H1 (cell line): ENCODE results near the gene ESRRB. TPM values are rescaled to one million over a fixed set of nuclear protein-coding genes. Genes with fewer than 3 reads are reported as not detected.

Experiments
- CEBPB ChIP-seq: IDR thresholded peaks from 2 replicates; pipeline ENCODE4 v1.6.1; 2012; ENCODE audit warnings: low read depth, low read length
- HDAC2 ChIP-seq, 2 experiments: fragments of 300-600 bp in 1 of 2; sonication (generic) in 1 of 2; IDR thresholded peaks; 2 replicates each; pipeline ENCODE4 v1.6.1; 2011 to 2012; ENCODE audit warnings: low read depth in 2 of 2, low read length in 2 of 2, mild to moderate bottlenecking in 2 of 2, moderate library complexity in 2 of 2, borderline replicate concordance in 1 of 2, inconsistent platforms in 1 of 2
- POU5F1 ChIP-seq: IDR thresholded peaks from 2 replicates; pipeline ENCODE4 v1.6.1; 2011; ENCODE audit warnings: low read depth, mild to moderate bottlenecking, low read length, moderate library complexity
- SAP30 ChIP-seq: fragments of 300-600 bp; sonication (generic); IDR thresholded peaks from 2 replicates; pipeline ENCODE4 v1.7.1; 2012; ENCODE audit warnings: low read length, moderate library complexity, mild to moderate bottlenecking, inconsistent platforms; ENCODE audit not compliant: insufficient read depth, insufficient replicate concordance
- SIN3A ChIP-seq, 2 experiments: IDR thresholded peaks in 1 of 2; conservative IDR thresholded peaks in 1 of 2; 2 replicates each; pipeline ENCODE4 v1.6.1; 2011 to 2012; ENCODE audit warnings: low read length in 2 of 2, improper control_type of control experiment in 1 of 2, low read depth in 1 of 2, mild to moderate bottlenecking in 1 of 2
- SIX5 ChIP-seq: IDR thresholded peaks from 2 replicates; pipeline ENCODE4 v1.6.1; 2011; ENCODE audit warnings: mild to moderate bottlenecking, low read depth, low read length
- SP1 ChIP-seq: IDR thresholded peaks from 2 replicates; pipeline ENCODE4 v1.6.1; 2011; ENCODE audit warnings: low read depth, low read length
- YY1 ChIP-seq: IDR thresholded peaks from 2 replicates; pipeline ENCODE4 v1.6.1; 2011; ENCODE audit warnings: low read depth, mild to moderate bottlenecking, low read length
- polyA plus RNA-seq, 7 experiments: library from polyadenylated mRNA; depleted of rRNA in 3 of 7; stranded (reverse) in 5 of 7; unstranded in 2 of 7; fragments of >200 nt in 5 of 7; fragments of 200-250 nt in 2 of 7; gene quantifications; 1 replicate in 5 of 7; 2 replicates in 1 of 7; 4 replicates in 1 of 7; pipeline versions ENCODE4 v1.2.1 to v1.2.3, GENCODE V29; 2011 to 2013; ENCODE audit warnings: missing spikeins in 2 of 7, mixed read lengths in 2 of 7
- total RNA-seq: library from RNA; stranded (reverse); fragmentation: NEBNext Ultra II Directional; extraction: Animal tissue kit (Norgen Biotek cat#: 25700); gene quantifications from 2 replicates; pipeline ENCODE4 v1.2.1, GENCODE V29; 2021
- TF ChIP-seq, protein P1 (sequence below): fragments of 300-600 bp; sonication (generic); IDR thresholded peaks from 2 replicates; pipeline ENCODE4 v1.7.1; 2012; ENCODE audit warnings: low read length, moderate library complexity, mild to moderate bottlenecking, inconsistent platforms; ENCODE audit not compliant: insufficient replicate concordance

ESRRB gene
- total and polyA plus RNA-seq, 2 of the 8 experiments (the other 6 are each of a cell fraction or from before 2014, with no cell fraction given), result 0.29 to 0.45 TPM

DNA sequence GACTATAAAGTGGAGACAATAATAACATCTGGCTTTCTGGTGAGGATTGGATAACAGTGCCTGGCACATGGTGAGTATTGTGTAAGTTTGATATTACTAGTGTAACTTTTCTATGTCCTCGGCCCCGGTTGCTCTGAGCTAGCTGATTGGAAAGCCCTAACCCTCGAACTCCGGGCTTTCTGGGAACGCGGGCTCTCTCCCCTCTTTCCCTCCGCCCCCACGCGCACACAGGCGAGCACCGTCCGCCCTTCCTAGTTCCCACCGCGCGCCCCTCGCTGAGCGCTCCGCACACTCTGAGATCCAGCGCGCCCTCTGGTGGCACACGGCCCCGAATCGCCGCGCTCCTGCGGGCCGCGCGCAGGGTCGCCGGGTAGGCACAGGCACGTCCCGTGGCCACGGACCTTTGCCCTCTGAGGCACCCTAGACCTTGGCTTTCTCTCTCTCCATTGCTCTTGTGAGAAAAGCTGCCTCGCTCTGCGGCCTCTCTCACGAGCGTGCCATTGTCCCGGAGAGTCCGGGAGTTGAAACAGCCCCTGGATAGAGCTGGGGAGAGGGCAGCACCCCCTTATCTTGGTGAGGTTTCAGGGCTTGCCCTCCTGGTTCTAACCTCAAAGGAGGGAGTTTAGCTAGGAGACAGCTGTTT is 23.2 kb upstream of the ESRRB start (continued):
- TF ChIP-seq, protein P1, sequence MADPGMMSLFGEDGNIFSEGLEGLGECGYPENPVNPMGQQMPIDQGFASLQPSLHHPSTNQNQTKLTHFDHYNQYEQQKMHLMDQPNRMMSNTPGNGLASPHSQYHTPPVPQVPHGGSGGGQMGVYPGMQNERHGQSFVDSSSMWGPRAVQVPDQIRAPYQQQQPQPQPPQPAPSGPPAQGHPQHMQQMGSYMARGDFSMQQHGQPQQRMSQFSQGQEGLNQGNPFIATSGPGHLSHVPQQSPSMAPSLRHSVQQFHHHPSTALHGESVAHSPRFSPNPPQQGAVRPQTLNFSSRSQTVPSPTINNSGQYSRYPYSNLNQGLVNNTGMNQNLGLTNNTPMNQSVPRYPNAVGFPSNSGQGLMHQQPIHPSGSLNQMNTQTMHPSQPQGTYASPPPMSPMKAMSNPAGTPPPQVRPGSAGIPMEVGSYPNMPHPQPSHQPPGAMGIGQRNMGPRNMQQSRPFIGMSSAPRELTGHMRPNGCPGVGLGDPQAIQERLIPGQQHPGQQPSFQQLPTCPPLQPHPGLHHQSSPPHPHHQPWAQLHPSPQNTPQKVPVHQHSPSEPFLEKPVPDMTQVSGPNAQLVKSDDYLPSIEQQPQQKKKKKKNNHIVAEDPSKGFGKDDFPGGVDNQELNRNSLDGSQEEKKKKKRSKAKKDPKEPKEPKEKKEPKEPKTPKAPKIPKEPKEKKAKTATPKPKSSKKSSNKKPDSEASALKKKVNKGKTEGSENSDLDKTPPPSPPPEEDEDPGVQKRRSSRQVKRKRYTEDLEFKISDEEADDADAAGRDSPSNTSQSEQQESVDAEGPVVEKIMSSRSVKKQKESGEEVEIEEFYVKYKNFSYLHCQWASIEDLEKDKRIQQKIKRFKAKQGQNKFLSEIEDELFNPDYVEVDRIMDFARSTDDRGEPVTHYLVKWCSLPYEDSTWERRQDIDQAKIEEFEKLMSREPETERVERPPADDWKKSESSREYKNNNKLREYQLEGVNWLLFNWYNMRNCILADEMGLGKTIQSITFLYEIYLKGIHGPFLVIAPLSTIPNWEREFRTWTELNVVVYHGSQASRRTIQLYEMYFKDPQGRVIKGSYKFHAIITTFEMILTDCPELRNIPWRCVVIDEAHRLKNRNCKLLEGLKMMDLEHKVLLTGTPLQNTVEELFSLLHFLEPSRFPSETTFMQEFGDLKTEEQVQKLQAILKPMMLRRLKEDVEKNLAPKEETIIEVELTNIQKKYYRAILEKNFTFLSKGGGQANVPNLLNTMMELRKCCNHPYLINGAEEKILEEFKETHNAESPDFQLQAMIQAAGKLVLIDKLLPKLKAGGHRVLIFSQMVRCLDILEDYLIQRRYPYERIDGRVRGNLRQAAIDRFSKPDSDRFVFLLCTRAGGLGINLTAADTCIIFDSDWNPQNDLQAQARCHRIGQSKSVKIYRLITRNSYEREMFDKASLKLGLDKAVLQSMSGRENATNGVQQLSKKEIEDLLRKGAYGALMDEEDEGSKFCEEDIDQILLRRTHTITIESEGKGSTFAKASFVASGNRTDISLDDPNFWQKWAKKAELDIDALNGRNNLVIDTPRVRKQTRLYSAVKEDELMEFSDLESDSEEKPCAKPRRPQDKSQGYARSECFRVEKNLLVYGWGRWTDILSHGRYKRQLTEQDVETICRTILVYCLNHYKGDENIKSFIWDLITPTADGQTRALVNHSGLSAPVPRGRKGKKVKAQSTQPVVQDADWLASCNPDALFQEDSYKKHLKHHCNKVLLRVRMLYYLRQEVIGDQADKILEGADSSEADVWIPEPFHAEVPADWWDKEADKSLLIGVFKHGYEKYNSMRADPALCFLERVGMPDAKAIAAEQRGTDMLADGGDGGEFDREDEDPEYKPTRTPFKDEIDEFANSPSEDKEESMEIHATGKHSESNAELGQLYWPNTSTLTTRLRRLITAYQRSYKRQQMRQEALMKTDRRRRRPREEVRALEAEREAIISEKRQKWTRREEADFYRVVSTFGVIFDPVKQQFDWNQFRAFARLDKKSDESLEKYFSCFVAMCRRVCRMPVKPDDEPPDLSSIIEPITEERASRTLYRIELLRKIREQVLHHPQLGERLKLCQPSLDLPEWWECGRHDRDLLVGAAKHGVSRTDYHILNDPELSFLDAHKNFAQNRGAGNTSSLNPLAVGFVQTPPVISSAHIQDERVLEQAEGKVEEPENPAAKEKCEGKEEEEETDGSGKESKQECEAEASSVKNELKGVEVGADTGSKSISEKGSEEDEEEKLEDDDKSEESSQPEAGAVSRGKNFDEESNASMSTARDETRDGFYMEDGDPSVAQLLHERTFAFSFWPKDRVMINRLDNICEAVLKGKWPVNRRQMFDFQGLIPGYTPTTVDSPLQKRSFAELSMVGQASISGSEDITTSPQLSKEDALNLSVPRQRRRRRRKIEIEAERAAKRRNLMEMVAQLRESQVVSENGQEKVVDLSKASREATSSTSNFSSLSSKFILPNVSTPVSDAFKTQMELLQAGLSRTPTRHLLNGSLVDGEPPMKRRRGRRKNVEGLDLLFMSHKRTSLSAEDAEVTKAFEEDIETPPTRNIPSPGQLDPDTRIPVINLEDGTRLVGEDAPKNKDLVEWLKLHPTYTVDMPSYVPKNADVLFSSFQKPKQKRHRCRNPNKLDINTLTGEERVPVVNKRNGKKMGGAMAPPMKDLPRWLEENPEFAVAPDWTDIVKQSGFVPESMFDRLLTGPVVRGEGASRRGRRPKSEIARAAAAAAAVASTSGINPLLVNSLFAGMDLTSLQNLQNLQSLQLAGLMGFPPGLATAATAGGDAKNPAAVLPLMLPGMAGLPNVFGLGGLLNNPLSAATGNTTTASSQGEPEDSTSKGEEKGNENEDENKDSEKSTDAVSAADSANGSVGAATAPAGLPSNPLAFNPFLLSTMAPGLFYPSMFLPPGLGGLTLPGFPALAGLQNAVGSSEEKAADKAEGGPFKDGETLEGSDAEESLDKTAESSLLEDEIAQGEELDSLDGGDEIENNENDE, result no peak
- TF ChIP-seq HDAC2 (IDR thresholded peaks at IDR 0.05; ENCODE audit: borderline replicate concordance in 1 of 2, low read depth in 2 of 2, low read length in 2 of 2), result no peak
- TF ChIP-seq YY1, result peak; percentile 51; the same call in 1 of the 2 replicates
- TF ChIP-seq POU5F1, result no peak
- TF ChIP-seq SIX5, result no peak
- TF ChIP-seq SP1, result no peak
- TF ChIP-seq SAP30, result no peak
- no peak for TF ChIP-seq CEBPB
- TF ChIP-seq SIN3A (conservative IDR thresholded peaks at IDR 0.05 in 1 of 2, IDR thresholded peaks at IDR 0.05 in 1 of 2; ENCODE audit: low read depth in 1 of 2, low read length in 2 of 2), result no peak
